Gastrocnemius medialis (tissue), 4 donors: ENCODE data around the gene ETS2.

Source experiments
- CTCF ChIP-seq, 5 experiments: fragments of 450-650 bp in 3 of 5; fragments of 200-600 bp in 2 of 5; sonication (generic) in 2 of 5; IDR thresholded peaks in 4 of 5; conservative IDR thresholded peaks in 1 of 5; 1 replicate in 4 of 5; 2 replicates in 1 of 5; pipeline ENCODE4 v1.5.1; 2016 to 2019; ENCODE audit warnings: antibody characterized with exemption in 5 of 5, mild to moderate bottlenecking in 3 of 5, moderate library complexity in 3 of 5
- POLR2A ChIP-seq, 2 donors: fragments of 450-650 bp; IDR thresholded peaks; one replicate each; pipeline ENCODE4 v1.6.1; 2017; ENCODE audit warnings: antibody characterized with exemption in 2 of 2, mild to moderate bottlenecking in 2 of 2, moderate library complexity in 2 of 2

DNA sequence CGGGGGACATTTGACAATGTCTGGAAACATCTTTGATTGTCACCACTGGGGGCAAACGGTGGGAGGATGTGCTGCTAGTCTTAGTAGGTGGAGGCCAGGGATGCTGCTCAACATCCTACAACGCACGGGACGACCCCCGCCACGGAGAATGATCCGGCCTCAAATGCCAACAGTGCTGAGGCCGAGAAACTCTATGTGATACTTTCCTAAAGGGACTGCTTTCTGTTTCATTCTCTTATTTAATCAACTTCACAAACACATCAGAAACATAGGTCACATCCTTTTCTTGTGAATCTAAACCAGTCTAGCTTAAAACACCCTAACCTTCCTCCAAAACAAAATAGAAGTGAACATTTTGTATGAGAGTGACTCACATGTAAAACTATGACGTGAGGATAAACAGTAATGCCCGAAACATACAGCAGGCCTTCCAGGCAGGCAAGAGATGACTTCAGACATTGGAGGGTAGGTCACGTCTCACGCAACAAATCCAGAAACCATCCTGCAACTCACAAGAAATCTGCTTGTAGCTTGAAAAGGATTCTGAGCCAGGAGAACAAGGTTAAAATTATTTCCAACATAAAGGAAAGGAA, 37.2 kb upstream of the ETS2 start:
- TF ChIP-seq CTCF (IDR thresholded peaks at IDR 0.05 in 4 of 5, conservative IDR thresholded peaks at IDR 0.05 in 1 of 5), result no peak
- TF ChIP-seq POLR2A (IDR thresholded peaks at IDR 0.05), result no peak
